Vagina (tissue), 2 donors: ENCODE data around the gene EGR2. TPM values are rescaled to one million over a fixed set of nuclear protein-coding genes. Genes with fewer than 3 reads are reported as not detected.

Source experiments
- DNase-seq, 2 donors: peaks; one replicate each; pipeline ENCODE4 v3.0.0-alpha.2; 2017; ENCODE audit errors: extremely low spot score in 2 of 2
- H3K27ac ChIP-seq: fragments of 200-600 bp; sonication (generic); one replicate; pipeline ENCODE4 v1.5.1; 2019
- H3K27me3 ChIP-seq: fragments of 200-600 bp; sonication (generic); one replicate; pipeline ENCODE4 v1.5.1; 2019
- H3K36me3 ChIP-seq, 2 donors: fragments of 200-600 bp; sonication (generic); one replicate each; pipeline ENCODE4 v1.5.1; 2017 to 2019
- H3K4me1 ChIP-seq: fragments of 200-600 bp; sonication (generic); one replicate; pipeline ENCODE4 v1.5.1; 2019
- H3K4me3 ChIP-seq, 2 donors: fragments of 200-600 bp; sonication (generic); 1 replicate in 1 of 2; 2 replicates in 1 of 2; pipeline ENCODE4 v1.5.1; 2016 to 2019
- H3K9me3 ChIP-seq: fragments of 200-600 bp; sonication (generic); one replicate; pipeline ENCODE4 v1.5.1; 2019
- POLR2A ChIP-seq, 2 donors: fragments of 450-650 bp; IDR thresholded peaks; one replicate each; pipeline ENCODE4 v1.6.1; 2017; ENCODE audit warnings: antibody characterized with exemption in 2 of 2, mild to moderate bottlenecking in 2 of 2, moderate library complexity in 2 of 2
- POLR2AphosphoS5 ChIP-seq, 2 donors: sonication (generic); formaldehyde crosslinking; IDR thresholded peaks; one replicate each; pipeline ENCODE4 v1.9.0; 2017; ENCODE audit warnings: antibody characterized with exemption in 2 of 2, mild to moderate bottlenecking in 2 of 2, low read depth in 1 of 2; ENCODE audit not compliant: insufficient read depth in 1 of 2
- intact Hi-C: fragments of 100-400 bp; cut with DNase I; formaldehyde crosslinking; loops from one replicate; pipeline ENCODE4 v1.15.1; 2023
- total RNA-seq: library from RNA; depleted of rRNA; stranded (reverse); fragments of >200 nt; gene quantifications from one replicate; pipeline ENCODE4 v1.2.3, GENCODE V29; 2016
- TF ChIP-seq, protein P1 (sequence below), 3 experiments: fragments of 450-650 bp in 2 of 3; fragments of 200-600 bp in 1 of 3; sonication (generic) in 1 of 3; IDR thresholded peaks; one replicate each; pipeline ENCODE4 v1.5.1; 2017 to 2019; ENCODE audit warnings: antibody characterized with exemption in 3 of 3, mild to moderate bottlenecking in 2 of 3, moderate library complexity in 2 of 3

Gene EGR2
- total RNA-seq, 1 donor from 2014 or later = 3.2 TPM

- TF ChIP-seq POLR2A (IDR thresholded peaks at IDR 0.05) (no peak), POLR2AphosphoS5 (IDR thresholded peaks at IDR 0.05; ENCODE audit: insufficient read depth in 1 of 2, low read depth in 1 of 2) (no peak)
- TF ChIP-seq, protein P1, sequence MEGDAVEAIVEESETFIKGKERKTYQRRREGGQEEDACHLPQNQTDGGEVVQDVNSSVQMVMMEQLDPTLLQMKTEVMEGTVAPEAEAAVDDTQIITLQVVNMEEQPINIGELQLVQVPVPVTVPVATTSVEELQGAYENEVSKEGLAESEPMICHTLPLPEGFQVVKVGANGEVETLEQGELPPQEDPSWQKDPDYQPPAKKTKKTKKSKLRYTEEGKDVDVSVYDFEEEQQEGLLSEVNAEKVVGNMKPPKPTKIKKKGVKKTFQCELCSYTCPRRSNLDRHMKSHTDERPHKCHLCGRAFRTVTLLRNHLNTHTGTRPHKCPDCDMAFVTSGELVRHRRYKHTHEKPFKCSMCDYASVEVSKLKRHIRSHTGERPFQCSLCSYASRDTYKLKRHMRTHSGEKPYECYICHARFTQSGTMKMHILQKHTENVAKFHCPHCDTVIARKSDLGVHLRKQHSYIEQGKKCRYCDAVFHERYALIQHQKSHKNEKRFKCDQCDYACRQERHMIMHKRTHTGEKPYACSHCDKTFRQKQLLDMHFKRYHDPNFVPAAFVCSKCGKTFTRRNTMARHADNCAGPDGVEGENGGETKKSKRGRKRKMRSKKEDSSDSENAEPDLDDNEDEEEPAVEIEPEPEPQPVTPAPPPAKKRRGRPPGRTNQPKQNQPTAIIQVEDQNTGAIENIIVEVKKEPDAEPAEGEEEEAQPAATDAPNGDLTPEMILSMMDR (IDR thresholded peaks at IDR 0.05) = no peak
- no peak for DNase-seq
- H3K36me3 ChIP-seq = no peaks in the 10 kb centered on the region
- H3K4me1 ChIP-seq = no peaks in the 10 kb centered on the region
- H3K27me3 ChIP-seq = no peaks in the 10 kb centered on the region
- no peak overlapping the region for H3K4me3 ChIP-seq
- H3K9me3 ChIP-seq = no peaks in the 10 kb centered on the region
- intact Hi-C loops = no loop called here
- no peak overlapping the region for H3K27ac ChIP-seq
Measured at GRCh38 chr10:62778125-62778524, 38.0 kb downstream of the EGR2 start.

- no peak for DNase-seq
- no peak overlapping the region for H3K4me3 ChIP-seq
- H3K9me3 ChIP-seq = no peaks in the 10 kb centered on the region
- H3K4me1 ChIP-seq = peaks cover 6% of the 10 kb centered on the region
- no peaks in the 10 kb centered on the region for H3K27me3 ChIP-seq
- intact Hi-C loops = no loop called here
- H3K27ac ChIP-seq = no peak overlapping the region
- TF ChIP-seq POLR2AphosphoS5 (IDR thresholded peaks at IDR 0.05; ENCODE audit: insufficient read depth in 1 of 2, low read depth in 1 of 2) (no peak), POLR2A (IDR thresholded peaks at IDR 0.05) (no peak)
- TF ChIP-seq, protein P1 (IDR thresholded peaks at IDR 0.05) = no peak
- H3K36me3 ChIP-seq = no peaks in the 10 kb centered on the region
Measured at GRCh38 chr10:62772186-62772974, 43.8 kb downstream of the EGR2 start.

- intact Hi-C loops = no loop called here
- no peaks in the 10 kb centered on the region for H3K9me3 ChIP-seq
- no peak overlapping the region for H3K4me3 ChIP-seq
- H3K4me1 ChIP-seq = peaks cover 6% of the 10 kb centered on the region
- H3K27ac ChIP-seq = no peak overlapping the region
- TF ChIP-seq POLR2AphosphoS5 (IDR thresholded peaks at IDR 0.05; ENCODE audit: insufficient read depth in 1 of 2, low read depth in 1 of 2) (no peak), POLR2A (IDR thresholded peaks at IDR 0.05) (no peak)
- TF ChIP-seq, protein P1 (IDR thresholded peaks at IDR 0.05) = no peak
- H3K27me3 ChIP-seq = no peaks in the 10 kb centered on the region
- DNase-seq = no peak
- H3K36me3 ChIP-seq = no peaks in the 10 kb centered on the region
Measured at GRCh38 chr10:62769574-62770242, 46.5 kb downstream of the EGR2 start.

GRCh38 chr10:62766386-62766785, 49.8 kb downstream of the EGR2 start:
- Histone ChIP-seq H3K9me3 (no peaks in the 10 kb centered on the region), H3K4me1 (peaks cover 6% of the 10 kb centered on the region), H3K27me3 (no peaks in the 10 kb centered on the region), H3K27ac (no peak overlapping the region), H3K4me3 (no peak overlapping the region), H3K36me3 (no peaks in the 10 kb centered on the region)
- intact Hi-C loops = no loop called here
- no peak for TF ChIP-seq POLR2A (IDR thresholded peaks at IDR 0.05)
- DNase-seq = no peak

DNA sequence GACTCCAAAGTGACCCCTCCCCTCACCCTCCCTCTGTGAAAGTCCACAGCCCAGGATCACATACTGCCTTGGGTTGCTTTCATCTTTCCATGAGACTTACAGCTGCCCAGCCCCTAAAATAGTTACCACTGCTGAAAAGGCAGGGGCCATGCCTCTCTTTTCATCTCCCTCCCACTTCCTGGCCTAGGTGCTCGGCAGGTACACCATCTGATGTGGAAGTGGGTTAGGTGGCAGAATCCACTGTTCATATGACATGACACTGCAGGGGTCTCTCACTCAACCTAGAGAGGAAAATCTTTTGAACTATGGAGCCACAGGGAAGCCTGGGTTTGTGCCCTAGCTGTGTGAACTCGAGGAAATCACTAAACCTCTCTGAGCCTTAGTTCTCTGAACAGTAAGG, 50.4 kb downstream of the EGR2 start:
- Histone ChIP-seq H3K27me3 (no peaks in the 10 kb centered on the region), H3K36me3 (no peaks in the 10 kb centered on the region), H3K4me1 (peaks cover 6% of the 10 kb centered on the region), H3K4me3 (no peak overlapping the region), H3K9me3 (no peaks in the 10 kb centered on the region), H3K27ac (no peak overlapping the region)
- intact Hi-C loops = no loop called here
- no peak for DNase-seq
- no peak for TF ChIP-seq POLR2AphosphoS5 (IDR thresholded peaks at IDR 0.05; ENCODE audit: insufficient read depth in 1 of 2, low read depth in 1 of 2)
- TF ChIP-seq, protein P1 (IDR thresholded peaks at IDR 0.05) = no peak
- TF ChIP-seq POLR2A (IDR thresholded peaks at IDR 0.05) = no peak
